ENCODE data around the gene FSTL5. TPM values are rescaled to one million over a fixed set of nuclear protein-coding genes. Genes with fewer than 3 reads are reported as not detected.
"Not testable (repeated sequence)": the region's sequence is repeated elsewhere in the genome, so short reads cannot be mapped to it uniquely, and the experiment has no call there.

The FSTL5 gene
- total RNA-seq, 1 experiment from 2014 or later, result 29.4 TPM

DNA sequence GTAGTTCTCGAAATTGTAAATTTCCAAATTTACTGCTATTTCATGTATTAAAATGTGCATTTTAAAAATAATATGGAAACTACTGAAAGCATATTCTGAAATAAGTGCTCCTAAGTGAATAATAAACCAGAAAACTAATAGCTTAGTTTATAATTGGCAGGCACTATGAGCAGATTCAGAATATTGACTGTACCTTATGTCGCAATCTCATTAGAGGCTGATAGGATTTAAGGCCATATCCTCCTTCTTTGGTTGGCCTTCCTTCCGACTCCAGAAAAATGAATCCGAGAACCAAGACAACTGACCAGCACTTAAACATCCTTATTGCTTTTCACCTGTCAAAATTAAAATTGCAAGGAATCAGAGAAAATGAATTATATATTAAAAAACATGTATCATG lies 52.7 kb downstream of the FSTL5 start:
- no peak for DNase-seq
- Histone ChIP-seq H3K79me2 (ENCODE audit: low read depth) (no peaks in the 10 kb centered on the region), H3K4me2 (no peak overlapping the region), H2AFZ (no peak overlapping the region), H3K9me3 (ENCODE audit: insufficient read depth, low read depth) (no peaks in the 10 kb centered on the region), H3K27ac (no peak overlapping the region), H3K9me2 (ENCODE audit: insufficient read depth) (no peaks in the 10 kb centered on the region), H3K4me1 (replicated peaks; ENCODE audit: insufficient read depth) (no peaks in the 10 kb centered on the region), H3K4me3 (no peak overlapping the region), H3F3A (ENCODE audit: insufficient read depth, low read depth) (no peaks in the 10 kb centered on the region), H3K36me3 (ENCODE audit: low read depth) (no peaks in the 10 kb centered on the region), H4K20me1 (ENCODE audit: insufficient read depth) (no peaks in the 10 kb centered on the region), H3K27me3 (ENCODE audit: insufficient read depth, low read depth) (no peaks in the 10 kb centered on the region)
- POLR2A ChIA-PET (ENCODE audit: unreplicated experiment), result no interaction called here
- intact Hi-C loops (cut with micrococcal nuclease; ENCODE audit: unreplicated experiment), result no loop called here
- BruUV-seq (replicated peaks), result no TSS peak
- CTCF ChIA-PET, result no interaction called here
- TF ChIP-seq, protein P1, sequence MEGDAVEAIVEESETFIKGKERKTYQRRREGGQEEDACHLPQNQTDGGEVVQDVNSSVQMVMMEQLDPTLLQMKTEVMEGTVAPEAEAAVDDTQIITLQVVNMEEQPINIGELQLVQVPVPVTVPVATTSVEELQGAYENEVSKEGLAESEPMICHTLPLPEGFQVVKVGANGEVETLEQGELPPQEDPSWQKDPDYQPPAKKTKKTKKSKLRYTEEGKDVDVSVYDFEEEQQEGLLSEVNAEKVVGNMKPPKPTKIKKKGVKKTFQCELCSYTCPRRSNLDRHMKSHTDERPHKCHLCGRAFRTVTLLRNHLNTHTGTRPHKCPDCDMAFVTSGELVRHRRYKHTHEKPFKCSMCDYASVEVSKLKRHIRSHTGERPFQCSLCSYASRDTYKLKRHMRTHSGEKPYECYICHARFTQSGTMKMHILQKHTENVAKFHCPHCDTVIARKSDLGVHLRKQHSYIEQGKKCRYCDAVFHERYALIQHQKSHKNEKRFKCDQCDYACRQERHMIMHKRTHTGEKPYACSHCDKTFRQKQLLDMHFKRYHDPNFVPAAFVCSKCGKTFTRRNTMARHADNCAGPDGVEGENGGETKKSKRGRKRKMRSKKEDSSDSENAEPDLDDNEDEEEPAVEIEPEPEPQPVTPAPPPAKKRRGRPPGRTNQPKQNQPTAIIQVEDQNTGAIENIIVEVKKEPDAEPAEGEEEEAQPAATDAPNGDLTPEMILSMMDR (conservative IDR thresholded peaks at IDR 0.05), result no peak
- TF ChIP-seq EZH2 (IDR thresholded peaks at IDR 0.05; ENCODE audit: low read depth), result no peak

DNA sequence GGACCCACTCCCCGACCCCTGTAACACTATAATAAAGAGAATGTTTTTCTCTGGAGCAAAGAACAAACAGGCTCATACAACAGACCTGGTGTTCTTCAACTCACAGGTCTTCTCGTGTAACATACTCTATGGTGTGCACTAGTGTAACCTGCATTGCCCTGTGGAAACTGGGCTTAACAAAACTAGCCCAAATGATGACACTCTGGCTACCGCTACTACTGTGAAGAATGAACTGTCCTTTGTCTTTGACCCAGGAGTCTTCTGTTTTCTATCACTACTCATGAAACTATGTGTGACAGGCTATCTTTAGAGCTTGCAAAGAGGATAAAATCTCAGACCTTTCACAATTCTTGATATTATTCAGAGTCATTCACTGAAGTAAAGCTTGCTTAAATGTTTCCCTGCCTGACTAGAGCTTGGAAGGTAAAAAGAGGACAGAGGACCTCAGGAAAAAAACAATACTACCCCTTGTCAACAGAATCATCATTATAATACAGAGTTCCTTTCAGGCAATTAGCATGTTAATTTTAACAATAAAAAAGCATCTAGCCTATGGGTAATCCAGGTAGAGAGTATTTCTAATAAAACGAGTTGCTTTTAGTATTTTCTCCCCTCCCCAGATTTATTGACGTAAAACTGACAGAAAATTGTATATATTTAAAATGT lies 59.2 kb downstream of the FSTL5 start:
- no peaks in the 10 kb centered on the region for H3K9me3 ChIP-seq (ENCODE audit: insufficient read depth, low read depth)
- no peaks in the 10 kb centered on the region for H3K36me3 ChIP-seq (ENCODE audit: low read depth)
- ChIA-PET POLR2A (ENCODE audit: unreplicated experiment) (no interaction called here), CTCF (no interaction called here)
- H2AFZ ChIP-seq, result no peak overlapping the region
- intact Hi-C loops (cut with micrococcal nuclease; ENCODE audit: unreplicated experiment), result no loop called here
- H3F3A ChIP-seq (ENCODE audit: insufficient read depth, low read depth), result no peaks in the 10 kb centered on the region
- no peaks in the 10 kb centered on the region for H3K4me1 ChIP-seq (replicated peaks; ENCODE audit: insufficient read depth)
- H3K27ac ChIP-seq, result no peak overlapping the region
- no TSS peak for BruUV-seq (replicated peaks)
- H3K27me3 ChIP-seq (ENCODE audit: insufficient read depth, low read depth), result no peaks in the 10 kb centered on the region
- no peaks in the 10 kb centered on the region for H3K9me2 ChIP-seq (ENCODE audit: insufficient read depth)
- H3K4me3 ChIP-seq, result no peak overlapping the region
- no peak overlapping the region for H3K4me2 ChIP-seq
- no peak for DNase-seq
- TF ChIP-seq EZH2 (IDR thresholded peaks at IDR 0.05; ENCODE audit: low read depth), result no peak
- TF ChIP-seq, protein P1 (conservative IDR thresholded peaks at IDR 0.05), result no peak
- no peaks in the 10 kb centered on the region for H3K79me2 ChIP-seq (ENCODE audit: low read depth)
- H4K20me1 ChIP-seq (ENCODE audit: insufficient read depth), result no peaks in the 10 kb centered on the region

DNA sequence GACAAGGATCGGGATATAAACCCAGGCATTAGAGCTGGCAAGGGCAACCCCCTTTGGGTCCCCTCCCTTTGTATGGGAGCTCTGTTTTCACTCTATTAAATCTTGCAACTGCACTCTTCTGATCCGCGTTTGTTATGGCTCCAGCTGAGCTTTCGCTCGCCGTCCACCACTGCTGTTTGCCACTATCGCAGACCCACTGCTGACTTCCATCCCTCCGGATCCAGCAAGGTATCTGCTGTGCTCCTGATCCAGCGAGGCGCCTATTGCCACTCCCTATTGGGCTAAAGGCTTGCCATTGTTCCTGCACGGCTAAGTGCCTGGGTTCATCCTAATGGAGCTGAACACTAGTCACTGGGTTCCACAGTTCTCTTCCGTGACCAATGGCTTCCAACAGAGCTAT lies 59.9 kb downstream of the FSTL5 start:
- H3K4me1 ChIP-seq (replicated peaks; ENCODE audit: insufficient read depth); H2AFZ ChIP-seq; H3K36me3 ChIP-seq (ENCODE audit: low read depth); POLR2A ChIA-PET (ENCODE audit: unreplicated experiment); H3K27ac ChIP-seq; intact Hi-C loops (cut with micrococcal nuclease; ENCODE audit: unreplicated experiment); CTCF ChIA-PET; H3K4me3 ChIP-seq; DNase-seq; BruUV-seq (replicated peaks); H3K9me3 ChIP-seq (ENCODE audit: insufficient read depth, low read depth); H3K79me2 ChIP-seq (ENCODE audit: low read depth); H3K9me2 ChIP-seq (ENCODE audit: insufficient read depth); H4K20me1 ChIP-seq (ENCODE audit: insufficient read depth); H3K27me3 ChIP-seq (ENCODE audit: insufficient read depth, low read depth); H3K4me2 ChIP-seq; H3F3A ChIP-seq (ENCODE audit: insufficient read depth, low read depth): not testable (repeated sequence)

DNA sequence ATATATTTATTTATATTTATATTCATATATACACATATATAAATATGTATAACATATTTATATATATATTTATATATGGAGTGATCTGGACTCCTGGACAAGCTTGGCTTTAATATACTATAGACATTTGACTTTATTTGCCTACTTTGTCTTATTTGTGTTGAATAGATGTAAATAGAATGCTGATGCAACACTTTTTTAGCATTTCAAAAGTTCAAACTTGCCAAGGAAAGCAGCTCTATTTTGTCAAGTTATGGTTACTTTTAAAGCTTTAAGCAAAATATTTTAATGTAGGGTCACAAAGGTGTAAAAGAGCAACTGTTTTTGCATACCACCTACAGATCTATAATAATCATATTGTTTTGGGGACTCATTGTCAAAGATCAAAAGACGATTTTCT lies 61.1 kb downstream of the FSTL5 start:
- H3K79me2 ChIP-seq (ENCODE audit: low read depth), result no peaks in the 10 kb centered on the region
- no peaks in the 10 kb centered on the region for H3K36me3 ChIP-seq (ENCODE audit: low read depth)
- H3K4me3 ChIP-seq, result no peak overlapping the region
- POLR2A ChIA-PET (ENCODE audit: unreplicated experiment), result no interaction called here
- no TSS peak for BruUV-seq (replicated peaks)
- TF ChIP-seq, protein P1 (conservative IDR thresholded peaks at IDR 0.05), result no peak
- TF ChIP-seq EZH2 (IDR thresholded peaks at IDR 0.05; ENCODE audit: low read depth), result no peak
- no peaks in the 10 kb centered on the region for H3F3A ChIP-seq (ENCODE audit: insufficient read depth, low read depth)
- H4K20me1 ChIP-seq (ENCODE audit: insufficient read depth), result no peaks in the 10 kb centered on the region
- no peaks in the 10 kb centered on the region for H3K4me1 ChIP-seq (replicated peaks; ENCODE audit: insufficient read depth)
- no peak for DNase-seq
- CTCF ChIA-PET, result no interaction called here
- no peak overlapping the region for H3K27ac ChIP-seq
- intact Hi-C loops (cut with micrococcal nuclease; ENCODE audit: unreplicated experiment), result no loop called here
- no peak overlapping the region for H2AFZ ChIP-seq
- H3K4me2 ChIP-seq, result no peak overlapping the region
- H3K9me2 ChIP-seq (ENCODE audit: insufficient read depth), result no peaks in the 10 kb centered on the region
- H3K27me3 ChIP-seq (ENCODE audit: insufficient read depth, low read depth), result no peaks in the 10 kb centered on the region
- H3K9me3 ChIP-seq (ENCODE audit: insufficient read depth, low read depth), result no peaks in the 10 kb centered on the region
